GM12801 (cell line): ENCODE results near the gene RARB.

Experiments
- TF ChIP-seq, protein P1 (sequence below): IDR thresholded peaks from one replicate; pipeline ENCODE4 v1.5.1; 2011; ENCODE audit warnings: control low read depth; ENCODE audit not compliant: insufficient read length; ENCODE audit errors: extremely low read depth

Gene RARB

DNA sequence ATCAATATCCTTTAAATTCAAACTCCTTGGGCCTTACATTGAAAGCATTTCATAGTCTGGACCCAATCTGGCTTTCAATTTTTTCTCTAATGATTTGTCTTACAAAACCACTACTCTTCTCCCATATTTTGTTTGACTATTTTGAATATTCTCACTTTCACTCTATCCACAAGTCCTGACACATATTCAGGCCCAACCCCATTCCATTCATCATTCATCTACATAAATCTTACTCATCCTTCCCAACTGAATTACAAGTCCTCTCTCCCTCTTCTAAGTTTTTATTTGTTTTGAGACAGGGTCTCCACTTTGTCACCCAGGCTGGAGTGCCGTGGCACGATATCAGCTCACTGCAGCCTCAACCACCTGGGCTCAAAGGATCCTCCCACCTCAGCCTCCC, 193.0 kb downstream of the RARB start:
- TF ChIP-seq, protein P1, sequence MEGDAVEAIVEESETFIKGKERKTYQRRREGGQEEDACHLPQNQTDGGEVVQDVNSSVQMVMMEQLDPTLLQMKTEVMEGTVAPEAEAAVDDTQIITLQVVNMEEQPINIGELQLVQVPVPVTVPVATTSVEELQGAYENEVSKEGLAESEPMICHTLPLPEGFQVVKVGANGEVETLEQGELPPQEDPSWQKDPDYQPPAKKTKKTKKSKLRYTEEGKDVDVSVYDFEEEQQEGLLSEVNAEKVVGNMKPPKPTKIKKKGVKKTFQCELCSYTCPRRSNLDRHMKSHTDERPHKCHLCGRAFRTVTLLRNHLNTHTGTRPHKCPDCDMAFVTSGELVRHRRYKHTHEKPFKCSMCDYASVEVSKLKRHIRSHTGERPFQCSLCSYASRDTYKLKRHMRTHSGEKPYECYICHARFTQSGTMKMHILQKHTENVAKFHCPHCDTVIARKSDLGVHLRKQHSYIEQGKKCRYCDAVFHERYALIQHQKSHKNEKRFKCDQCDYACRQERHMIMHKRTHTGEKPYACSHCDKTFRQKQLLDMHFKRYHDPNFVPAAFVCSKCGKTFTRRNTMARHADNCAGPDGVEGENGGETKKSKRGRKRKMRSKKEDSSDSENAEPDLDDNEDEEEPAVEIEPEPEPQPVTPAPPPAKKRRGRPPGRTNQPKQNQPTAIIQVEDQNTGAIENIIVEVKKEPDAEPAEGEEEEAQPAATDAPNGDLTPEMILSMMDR: no peak

DNA sequence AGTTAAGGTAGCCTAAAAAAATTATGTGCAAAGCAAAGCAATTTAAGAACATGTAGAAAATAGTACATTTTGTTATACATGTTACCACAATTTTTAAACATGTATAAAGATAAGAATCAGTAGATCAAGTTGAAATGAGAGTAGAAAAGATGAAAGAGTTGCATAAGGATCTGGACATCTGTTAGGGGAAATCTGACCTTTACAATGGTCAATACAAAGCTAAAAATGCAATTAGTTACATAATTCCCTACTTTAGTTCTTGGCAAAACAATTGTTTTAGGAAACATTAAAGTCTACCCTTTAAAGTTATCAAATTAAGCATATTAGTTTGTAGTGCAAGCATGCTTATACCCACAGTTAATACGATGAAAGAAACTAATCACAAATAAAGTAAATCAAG, 203.9 kb downstream of the RARB start:
- TF ChIP-seq, protein P1: no peak

DNA sequence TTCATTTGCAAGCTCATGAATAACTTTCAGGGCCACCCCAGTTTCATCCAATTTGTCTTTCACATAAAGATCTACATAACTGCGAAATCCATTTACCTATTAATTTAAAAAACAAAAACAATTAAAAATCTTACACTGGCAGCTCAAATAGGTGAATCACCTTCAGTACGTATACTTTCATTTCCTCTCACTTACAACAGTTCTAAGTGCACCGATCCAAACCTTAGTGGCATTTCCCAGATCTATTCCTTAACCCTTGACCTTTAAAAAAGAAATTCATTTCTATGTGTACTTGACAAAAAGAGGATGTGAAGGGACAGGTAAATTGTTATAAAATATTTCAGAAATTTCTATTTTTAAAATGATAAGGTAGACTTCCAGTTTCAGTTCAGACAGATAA, 205.9 kb downstream of the RARB start:
- TF ChIP-seq, protein P1: no peak

DNA sequence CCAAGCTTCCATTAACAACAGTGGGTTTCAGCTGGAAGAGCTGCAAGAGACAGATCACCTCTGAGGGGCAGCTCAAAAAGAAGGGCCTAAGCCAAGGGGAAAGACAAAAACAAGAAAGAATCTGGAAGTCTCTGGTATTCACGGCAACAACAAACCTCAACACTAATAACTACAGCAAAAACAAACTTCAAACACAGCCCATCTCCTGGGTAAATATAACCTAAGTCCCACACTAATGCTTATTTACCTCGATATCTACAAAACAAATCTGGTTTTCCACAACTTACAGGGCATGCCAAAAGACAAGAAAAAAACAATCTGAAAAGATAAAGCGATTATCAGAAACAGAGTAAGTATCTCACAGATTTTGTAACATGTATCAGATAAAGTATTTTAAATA, 207.0 kb downstream of the RARB start:
- TF ChIP-seq, protein P1: no peak
